Measurements from ENCODE around the gene AGBL1. TPM values are rescaled to one million over a fixed set of nuclear protein-coding genes. Genes with fewer than 3 reads are reported as not detected.

AGBL1 gene
- total and polyA plus RNA-seq, 2 donors (not counting 3 experiments of a cell fraction or from before 2014, with no cell fraction given): not detected

DNA sequence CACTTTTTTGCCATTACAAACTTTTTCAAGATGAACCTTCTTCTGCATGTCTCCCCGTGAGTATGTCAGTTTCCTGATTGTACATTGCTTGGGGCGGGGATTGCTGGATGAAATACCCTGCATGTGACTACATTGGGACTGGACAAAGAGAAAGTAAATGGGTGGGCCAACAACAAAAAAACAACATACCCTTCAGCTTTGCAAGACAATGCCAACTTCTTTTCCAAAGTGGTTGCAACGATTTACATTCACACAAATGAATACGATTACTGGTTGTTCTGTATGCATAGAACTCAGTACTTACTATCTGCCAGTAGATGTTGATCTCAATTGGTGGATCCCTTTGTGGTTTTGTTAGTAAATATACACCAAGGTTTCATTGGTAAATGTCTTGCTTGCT lies 908.4 kb downstream of the AGBL1 start:
- Histone ChIP-seq H3K4me1 (ENCODE audit: control insufficient read depth, extremely low read depth, insufficient read depth, low read length) (no peaks in the 10 kb centered on the region), H3K36me3 (ENCODE audit: control insufficient read depth in 2 of 2, extremely low read depth in 1 of 2, insufficient read depth in 2 of 2, low read length in 2 of 2) (no peaks in the 10 kb centered on the region), H3K9ac (replicated peaks; ENCODE audit: extremely low read depth, insufficient read depth, low read length) (no peak overlapping the region), H3K9me3 (replicated peaks; ENCODE audit: control insufficient read depth, insufficient read depth, low read length) (peaks cover 2% of the 10 kb centered on the region), H3K4me2 (ENCODE audit: insufficient read depth, low read length) (no peak overlapping the region), H3K27ac (ENCODE audit: insufficient read depth, low read depth, low read length) (no peak overlapping the region), H2AFZ (ENCODE audit: low read depth, low read length) (no peak overlapping the region), H4K20me1 (replicated peaks; ENCODE audit: control insufficient read depth, extremely low read depth, insufficient read depth, low read length) (no peaks in the 10 kb centered on the region), H3K27me3 (ENCODE audit: control insufficient read depth in 2 of 2, insufficient read depth in 2 of 2, low read length in 2 of 2) (no peaks in the 10 kb centered on the region), H3K9me1 (replicated peaks; ENCODE audit: control insufficient read depth, extremely low read depth, insufficient read depth, low read length) (no peaks in the 10 kb centered on the region), H3K79me2 (ENCODE audit: control insufficient read depth, insufficient read depth, low read length) (no peaks in the 10 kb centered on the region), H3K4me3 (replicated peaks in 1 of 3; ENCODE audit: insufficient read depth in 1 of 3, low read depth in 1 of 3, low read length in 3 of 3) (no peak overlapping the region)
- dilution Hi-C loops (cut with MboI; ENCODE audit: extremely low pct_ligation_motif_present, low sequenced_read_pairs) (no loop called here), intact Hi-C loops (cut with micrococcal nuclease) (no loop called here)
- DNase-seq (ENCODE audit: low read depth, low spot score) (no peak), FAIRE-seq (no peak)
- no TSS peak for BruUV-seq (replicated peaks)
- CTCF ChIA-PET: no interaction called here
- POLR2A ChIA-PET: no interaction called here
- no peak for TF ChIP-seq FOS (IDR thresholded peaks at IDR 0.05; ENCODE audit: borderline replicate concordance, insufficient read depth, low read length)
- no peak for TF ChIP-seq MYC (IDR thresholded peaks at IDR 0.05; ENCODE audit: low read depth, low read length)
- no peak for TF ChIP-seq EZH2 (IDR thresholded peaks at IDR 0.05; ENCODE audit: borderline replicate concordance, low read depth, low read length, severe bottlenecking)
- TF ChIP-seq JUN (IDR thresholded peaks at IDR 0.05; ENCODE audit: borderline replicate concordance, insufficient read depth, insufficient read length, low read depth): no peak
- TF ChIP-seq, protein P1, sequence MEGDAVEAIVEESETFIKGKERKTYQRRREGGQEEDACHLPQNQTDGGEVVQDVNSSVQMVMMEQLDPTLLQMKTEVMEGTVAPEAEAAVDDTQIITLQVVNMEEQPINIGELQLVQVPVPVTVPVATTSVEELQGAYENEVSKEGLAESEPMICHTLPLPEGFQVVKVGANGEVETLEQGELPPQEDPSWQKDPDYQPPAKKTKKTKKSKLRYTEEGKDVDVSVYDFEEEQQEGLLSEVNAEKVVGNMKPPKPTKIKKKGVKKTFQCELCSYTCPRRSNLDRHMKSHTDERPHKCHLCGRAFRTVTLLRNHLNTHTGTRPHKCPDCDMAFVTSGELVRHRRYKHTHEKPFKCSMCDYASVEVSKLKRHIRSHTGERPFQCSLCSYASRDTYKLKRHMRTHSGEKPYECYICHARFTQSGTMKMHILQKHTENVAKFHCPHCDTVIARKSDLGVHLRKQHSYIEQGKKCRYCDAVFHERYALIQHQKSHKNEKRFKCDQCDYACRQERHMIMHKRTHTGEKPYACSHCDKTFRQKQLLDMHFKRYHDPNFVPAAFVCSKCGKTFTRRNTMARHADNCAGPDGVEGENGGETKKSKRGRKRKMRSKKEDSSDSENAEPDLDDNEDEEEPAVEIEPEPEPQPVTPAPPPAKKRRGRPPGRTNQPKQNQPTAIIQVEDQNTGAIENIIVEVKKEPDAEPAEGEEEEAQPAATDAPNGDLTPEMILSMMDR (IDR thresholded peaks at IDR 0.05; ENCODE audit: extremely low read depth in 1 of 2, insufficient read depth in 1 of 2, low read depth in 1 of 2, low read length in 2 of 2): no peak
- no peak for TF ChIP-seq GATA2 (IDR thresholded peaks at IDR 0.05; ENCODE audit: insufficient read depth, insufficient read length, low read depth, low read length)
- no peak for TF ChIP-seq POLR2AphosphoS5 (IDR thresholded peaks at IDR 0.05; ENCODE audit: insufficient read depth, low read depth, low read length)
- TF ChIP-seq, protein P2, sequence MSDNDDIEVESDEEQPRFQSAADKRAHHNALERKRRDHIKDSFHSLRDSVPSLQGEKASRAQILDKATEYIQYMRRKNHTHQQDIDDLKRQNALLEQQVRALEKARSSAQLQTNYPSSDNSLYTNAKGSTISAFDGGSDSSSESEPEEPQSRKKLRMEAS (IDR thresholded peaks at IDR 0.05; ENCODE audit: insufficient read depth, insufficient read length): no peak
- no peak for TF ChIP-seq POLR2A (IDR thresholded peaks at IDR 0.05; ENCODE audit: low read depth, low read length)

Measured in endothelial cell of umbilical vein (primary cell).